Daoy (cell line): ENCODE measurements around the gene TUBB4A. TPM values are rescaled to one million over a fixed set of nuclear protein-coding genes. Genes with fewer than 3 reads are reported as not detected.

Source experiments
- total RNA-seq: library from RNA; depleted of rRNA; stranded (reverse); fragments of >200 nt; shearing (Covaris generic); gene quantifications from 2 replicates; pipeline ENCODE4 v1.2.3, GENCODE V29; 2014; rRNA removed

The TUBB4A gene
- total RNA-seq, 1 experiment from 2014 or later: 0.17 TPM

Other genes with a start within 250 kb of the TUBB4A start
- 8.0 and 15.4 TPM in 2 replicates for gene MLLT1, start 222.3 kb downstream of the TUBB4A start, total RNA-seq
- not detected in 2 replicates for gene ACER1, start 168.7 kb downstream of the TUBB4A start, total RNA-seq
- gene CLPP, start 140.8 kb downstream of the TUBB4A start, total RNA-seq: 108 and 135 TPM in 2 replicates
- 35.7 and 36.1 TPM in 2 replicates for gene ALKBH7, start 129.5 kb downstream of the TUBB4A start, total RNA-seq
- 1.1 and 1.6 TPM in 2 replicates for gene PSPN, start 126.4 kb downstream of the TUBB4A start, total RNA-seq
- 57.5 and 82.3 TPM in 2 replicates for gene GTF2F1, start 109.1 kb downstream of the TUBB4A start, total RNA-seq
- gene KHSRP, start 77.5 kb downstream of the TUBB4A start, total RNA-seq: 76.0 and 84.9 TPM in 2 replicates
- gene SLC25A41, start 68.5 kb downstream of the TUBB4A start, total RNA-seq: not detected in 2 replicates
- 18.1 and 23.1 TPM in 2 replicates for gene SLC25A23, start 42.5 kb downstream of the TUBB4A start, total RNA-seq
- gene CRB3, start 38.0 kb downstream of the TUBB4A start, total RNA-seq: not detected in 2 replicates
- gene DENND1C, start 20.5 kb downstream of the TUBB4A start, total RNA-seq: not detected in 2 replicates
- 12.0 and 13.8 TPM in 2 replicates for gene TNFSF9, start 28.7 kb upstream of the TUBB4A start, total RNA-seq
- gene CD70, start 88.8 kb upstream of the TUBB4A start, total RNA-seq: 62.8 and 65.4 TPM in 2 replicates
- gene TNFSF14, start 167.9 kb upstream of the TUBB4A start, total RNA-seq: 0.33 TPM in 1 of 2 replicates, not detected in the other
- 7.9 and 10.2 TPM in 2 replicates for gene C3, start 218.3 kb upstream of the TUBB4A start, total RNA-seq
- gene GPR108, start 235.3 kb upstream of the TUBB4A start, total RNA-seq: 26.3 and 35.7 TPM in 2 replicates
- 39.6 and 53.9 TPM in 2 replicates for gene TRIP10, start 237.4 kb upstream of the TUBB4A start, total RNA-seq